Testis (tissue), 3 donors: ENCODE data around the gene PIP5K1C. TPM values are rescaled to one million over a fixed set of nuclear protein-coding genes. Genes with fewer than 3 reads are reported as not detected.

ENCODE experiments used
- DNase-seq: peaks from one replicate; pipeline ENCODE4 v3.0.0-alpha.2; 2019
- H3K27ac ChIP-seq, 2 donors: fragments of 200-600 bp; sonication (generic); one replicate each; pipeline ENCODE4 v1.5.1; 2019
- H3K27me3 ChIP-seq: fragments of 200-600 bp; sonication (generic); one replicate; pipeline ENCODE4 v1.5.1; 2019
- H3K36me3 ChIP-seq: fragments of 200-600 bp; sonication (generic); one replicate; pipeline ENCODE4 v1.5.1; 2017; ENCODE audit warnings: low read depth; ENCODE audit errors: missing control alignments
- H3K4me1 ChIP-seq: fragments of 200-600 bp; sonication (generic); one replicate; pipeline ENCODE4 v1.5.1; 2019
- H3K4me3 ChIP-seq, 2 donors: fragments of 200-600 bp; sonication (generic); one replicate each; pipeline ENCODE4 v1.5.1; 2017 to 2019
- H3K9me3 ChIP-seq: fragments of 200-600 bp; sonication (generic); one replicate; pipeline ENCODE4 v1.5.1; 2017
- CTCF ChIP-seq, 3 experiments: fragments of 450-650 bp in 2 of 3; fragments of 200-600 bp in 1 of 3; sonication (generic) in 1 of 3; IDR thresholded peaks; one replicate each; pipeline ENCODE4 v1.5.1; 2016 to 2019; ENCODE audit warnings: antibody characterized with exemption in 3 of 3, mild to moderate bottlenecking in 2 of 3, moderate library complexity in 1 of 3
- POLR2A ChIP-seq: fragments of 450-650 bp; IDR thresholded peaks from one replicate; pipeline ENCODE4 v1.6.1; 2017; ENCODE audit warnings: antibody characterized with exemption, mild to moderate bottlenecking, moderate library complexity
- WGBS, 2 donors: methylation state at CpG; one replicate each; pipeline ENCODE4 v1.1.5; 2018; 5-methylcytosine and 5-hydroxymethylcytosine counted together
- intact Hi-C: fragments of 100-400 bp; cut with DNase I; formaldehyde crosslinking; loops from one replicate; pipeline ENCODE4 v1.15.1; 2023; ENCODE audit warnings: low total_unique reads
- polyA plus RNA-seq: library from polyadenylated mRNA; stranded (reverse); fragments of 350-450 nt; fragmentation: Illumina TruSeq; extraction: RNeasy Lipid Tissue Mini Kit (QIAGEN cat#74804); gene quantifications from one replicate; pipeline ENCODE4 v1.2.3, GENCODE V29; 2014; ENCODE audit warnings: low read depth, low replicate concordance; ENCODE audit not compliant: insufficient read depth
- total RNA-seq, 2 donors: library from RNA; depleted of rRNA; stranded (reverse); fragments of >200 nt; gene quantifications; one replicate each; pipeline ENCODE4 v1.2.3, GENCODE V29; 2016

PIP5K1C gene
- total and polyA plus RNA-seq, 3 donors from 2014 or later: 80.2 to 99.1 (median 87.0) TPM

- Histone ChIP-seq H3K27me3 (no peaks in the 10 kb centered on the region), H3K4me3 (no peak overlapping the region), H3K9me3 (no peaks in the 10 kb centered on the region), H3K27ac (no peak overlapping the region), H3K36me3 (no peaks in the 10 kb centered on the region), H3K4me1 (no peaks in the 10 kb centered on the region)
- WGBS, 2 donors: 93 to 95% methylated on average over 17 to 28 of the region's 28 CpGs
- TF ChIP-seq POLR2A (no peak), CTCF (IDR thresholded peaks at IDR 0.05) (no peak)
- intact Hi-C loops: no loop called here
- no peak for DNase-seq
These were observed 58.6 kb downstream of the PIP5K1C start for GRCh38 chr19:3641515-3642269.

GRCh38 chr19:3639479-3639878 is 60.8 kb downstream of the PIP5K1C start:
- no peaks in the 10 kb centered on the region for H3K27me3 ChIP-seq
- H3K9me3 ChIP-seq: no peaks in the 10 kb centered on the region
- DNase-seq: no peak
- no peaks in the 10 kb centered on the region for H3K36me3 ChIP-seq
- H3K27ac ChIP-seq: no peak overlapping the region
- WGBS, 2 donors: 93 to 98% methylated on average over 13 of the region's 13 CpGs
- H3K4me1 ChIP-seq: no peaks in the 10 kb centered on the region
- intact Hi-C loops: no loop called here
- H3K4me3 ChIP-seq: no peak overlapping the region
- TF ChIP-seq POLR2A (no peak), CTCF (IDR thresholded peaks at IDR 0.05) (no peak)

GRCh38 chr19:3638208-3639193 is 61.8 kb downstream of the PIP5K1C start:
- H3K4me3 ChIP-seq: no peak overlapping the region
- intact Hi-C loops: no loop called here
- no peaks in the 10 kb centered on the region for H3K27me3 ChIP-seq
- TF ChIP-seq CTCF (IDR thresholded peaks at IDR 0.05) (no peak), POLR2A (no peak)
- 72 to 73% methylated on average over 28 to 44 of the region's 55 CpGs for WGBS, 2 donors
- no peak for DNase-seq
- H3K36me3 ChIP-seq: no peaks in the 10 kb centered on the region
- no peaks in the 10 kb centered on the region for H3K9me3 ChIP-seq
- H3K4me1 ChIP-seq: no peaks in the 10 kb centered on the region
- H3K27ac ChIP-seq: no peak overlapping the region

DNA sequence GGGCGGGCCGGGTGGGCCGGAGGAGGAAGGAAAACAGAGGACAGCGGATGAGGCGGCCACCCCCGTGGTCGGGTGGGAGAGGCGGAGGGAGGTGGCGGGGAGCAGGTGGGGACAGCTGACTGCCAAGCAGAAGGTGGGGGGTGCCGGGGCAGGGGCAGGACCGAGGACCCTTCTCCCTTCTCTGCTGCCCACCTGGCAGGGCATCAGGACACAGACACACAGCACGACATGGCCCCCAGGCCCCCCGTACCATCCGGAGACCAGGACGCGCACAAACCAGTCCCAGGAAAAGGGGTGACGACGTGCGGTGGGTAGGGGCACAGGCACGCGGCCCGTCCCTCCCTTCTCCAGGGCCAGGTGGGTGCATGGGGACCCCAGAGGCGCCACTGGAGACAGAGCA is 62.6 kb downstream of the PIP5K1C start:
- DNase-seq: no peak
- WGBS, 2 donors: 87 to 90% methylated on average over 22 to 23 of the region's 23 CpGs
- Histone ChIP-seq H3K4me1 (no peaks in the 10 kb centered on the region), H3K27me3 (no peaks in the 10 kb centered on the region), H3K9me3 (no peaks in the 10 kb centered on the region), H3K4me3 (no peak overlapping the region), H3K27ac (no peak overlapping the region), H3K36me3 (no peaks in the 10 kb centered on the region)
- TF ChIP-seq CTCF (IDR thresholded peaks at IDR 0.05) (no peak), POLR2A (no peak)
- intact Hi-C loops: no loop called here
